HepG2 (cell line): ENCODE data around the gene AFDN.

ENCODE experiments used
- BRCA1 ChIP-seq: sonication (generic); formaldehyde crosslinking; IDR thresholded peaks from 2 replicates; pipeline ENCODE4 v1.4.0; 2020; ENCODE audit warnings: missing genetic modification reagents
- FIP1L1 ChIP-seq: fragments of 200-400 bp; formaldehyde crosslinking; IDR thresholded peaks from 2 replicates; pipeline ENCODE4 v1.6.1; 2018; ENCODE audit warnings: low read depth, mild to moderate bottlenecking, low read length, moderate library complexity, borderline replicate concordance; ENCODE audit not compliant: insufficient read depth
- KLF9 ChIP-seq: IDR thresholded peaks from 2 replicates; pipeline ENCODE4 v1.6.1; 2016; ENCODE audit warnings: low read depth
- MAX ChIP-seq: IDR thresholded peaks from 2 replicates; pipeline ENCODE4 v1.6.1; 2012; ENCODE audit warnings: inconsistent platforms
- NCOR1 ChIP-seq: fragments of 200-600 bp; sonication (generic); IDR thresholded peaks from 2 replicates; pipeline ENCODE4 v1.7.0; 2017; ENCODE audit warnings: antibody characterized with exemption, low read length, borderline replicate concordance
- POLR2A ChIP-seq, 2 experiments: IDR thresholded peaks; 2 replicates each; pipeline ENCODE4 v1.6.1; 2011; ENCODE audit warnings: low read depth in 2 of 2, low read length in 2 of 2, mild to moderate bottlenecking in 1 of 2, moderate library complexity in 1 of 2; ENCODE audit not compliant: insufficient read depth in 1 of 2
- POLR2AphosphoS5 ChIP-seq: IDR thresholded peaks from 2 replicates; pipeline ENCODE4 v1.6.1; 2012; ENCODE audit warnings: low read depth, low read length
- THAP11 ChIP-seq: IDR thresholded peaks from 2 replicates; pipeline ENCODE4 v1.6.1; 2016; ENCODE audit warnings: missing biosample characterization, missing genetic modification reagents
- U2AF2 ChIP-seq: fragments of 200-400 bp; formaldehyde crosslinking; IDR thresholded peaks from 2 replicates; pipeline ENCODE4 v1.6.1; 2017; ENCODE audit warnings: low read depth, mild to moderate bottlenecking, low read length
- ZNF253 ChIP-seq: sonication (generic); formaldehyde crosslinking; IDR thresholded peaks from 2 replicates; pipeline ENCODE4 v1.8.0; 2022; ENCODE audit warnings: mild to moderate bottlenecking, missing genetic modification reagents, borderline replicate concordance
- ZNF281 ChIP-seq: sonication (generic); formaldehyde crosslinking; IDR thresholded peaks from 2 replicates; pipeline ENCODE4 v1.4.0; 2020; ENCODE audit warnings: missing genetic modification reagents, borderline replicate concordance
- TF ChIP-seq, protein P1 (sequence below): sonication (generic); formaldehyde crosslinking; IDR thresholded peaks from 2 replicates; pipeline ENCODE4 v1.8.0; 2022; ENCODE audit warnings: mild to moderate bottlenecking, missing genetic modification reagents
- TF ChIP-seq, protein P2 (sequence below): sonication (generic); formaldehyde crosslinking; IDR thresholded peaks from 2 replicates; pipeline ENCODE4 v1.5.0; 2020; ENCODE audit warnings: mild to moderate bottlenecking, missing genetic modification reagents, moderate library complexity

GRCh38 chr6:168007592-168008338 lies 181.1 kb downstream of the AFDN start:
- TF ChIP-seq FIP1L1 (no peak), ZNF253 (CRISPR knock-in tag) (no peak), BRCA1 (no peak), NCOR1 (no peak), KLF9 (CRISPR knock-in tag) (no peak), U2AF2 (no peak), POLR2AphosphoS5 (no peak), MAX (no peak), THAP11 (no peak), POLR2A (IDR thresholded peaks at IDR 0.05; ENCODE audit: insufficient read depth in 1 of 2, low read depth in 2 of 2, low read length in 2 of 2) (no peak), ZNF281 (CRISPR knock-in tag) (no peak)
- TF ChIP-seq, protein P1, sequence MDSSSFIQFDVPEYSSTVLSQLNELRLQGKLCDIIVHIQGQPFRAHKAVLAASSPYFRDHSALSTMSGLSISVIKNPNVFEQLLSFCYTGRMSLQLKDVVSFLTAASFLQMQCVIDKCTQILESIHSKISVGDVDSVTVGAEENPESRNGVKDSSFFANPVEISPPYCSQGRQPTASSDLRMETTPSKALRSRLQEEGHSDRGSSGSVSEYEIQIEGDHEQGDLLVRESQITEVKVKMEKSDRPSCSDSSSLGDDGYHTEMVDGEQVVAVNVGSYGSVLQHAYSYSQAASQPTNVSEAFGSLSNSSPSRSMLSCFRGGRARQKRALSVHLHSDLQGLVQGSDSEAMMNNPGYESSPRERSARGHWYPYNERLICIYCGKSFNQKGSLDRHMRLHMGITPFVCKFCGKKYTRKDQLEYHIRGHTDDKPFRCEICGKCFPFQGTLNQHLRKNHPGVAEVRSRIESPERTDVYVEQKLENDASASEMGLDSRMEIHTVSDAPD (CRISPR knock-in tag) = no peak
- TF ChIP-seq, protein P2, sequence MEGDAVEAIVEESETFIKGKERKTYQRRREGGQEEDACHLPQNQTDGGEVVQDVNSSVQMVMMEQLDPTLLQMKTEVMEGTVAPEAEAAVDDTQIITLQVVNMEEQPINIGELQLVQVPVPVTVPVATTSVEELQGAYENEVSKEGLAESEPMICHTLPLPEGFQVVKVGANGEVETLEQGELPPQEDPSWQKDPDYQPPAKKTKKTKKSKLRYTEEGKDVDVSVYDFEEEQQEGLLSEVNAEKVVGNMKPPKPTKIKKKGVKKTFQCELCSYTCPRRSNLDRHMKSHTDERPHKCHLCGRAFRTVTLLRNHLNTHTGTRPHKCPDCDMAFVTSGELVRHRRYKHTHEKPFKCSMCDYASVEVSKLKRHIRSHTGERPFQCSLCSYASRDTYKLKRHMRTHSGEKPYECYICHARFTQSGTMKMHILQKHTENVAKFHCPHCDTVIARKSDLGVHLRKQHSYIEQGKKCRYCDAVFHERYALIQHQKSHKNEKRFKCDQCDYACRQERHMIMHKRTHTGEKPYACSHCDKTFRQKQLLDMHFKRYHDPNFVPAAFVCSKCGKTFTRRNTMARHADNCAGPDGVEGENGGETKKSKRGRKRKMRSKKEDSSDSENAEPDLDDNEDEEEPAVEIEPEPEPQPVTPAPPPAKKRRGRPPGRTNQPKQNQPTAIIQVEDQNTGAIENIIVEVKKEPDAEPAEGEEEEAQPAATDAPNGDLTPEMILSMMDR (CRISPR knock-in tag) = no peak
